ENCODE results near the gene URB1. TPM values are rescaled to one million over a fixed set of nuclear protein-coding genes. Genes with fewer than 3 reads are reported as not detected.
A peak's percentile ranks its signal among the peaks of the same experiment; 100 is the strongest.

URB1 gene
- total and polyA plus RNA-seq, 12 donors, result 5.2 to 31.6 (median 16.1) TPM

DNA sequence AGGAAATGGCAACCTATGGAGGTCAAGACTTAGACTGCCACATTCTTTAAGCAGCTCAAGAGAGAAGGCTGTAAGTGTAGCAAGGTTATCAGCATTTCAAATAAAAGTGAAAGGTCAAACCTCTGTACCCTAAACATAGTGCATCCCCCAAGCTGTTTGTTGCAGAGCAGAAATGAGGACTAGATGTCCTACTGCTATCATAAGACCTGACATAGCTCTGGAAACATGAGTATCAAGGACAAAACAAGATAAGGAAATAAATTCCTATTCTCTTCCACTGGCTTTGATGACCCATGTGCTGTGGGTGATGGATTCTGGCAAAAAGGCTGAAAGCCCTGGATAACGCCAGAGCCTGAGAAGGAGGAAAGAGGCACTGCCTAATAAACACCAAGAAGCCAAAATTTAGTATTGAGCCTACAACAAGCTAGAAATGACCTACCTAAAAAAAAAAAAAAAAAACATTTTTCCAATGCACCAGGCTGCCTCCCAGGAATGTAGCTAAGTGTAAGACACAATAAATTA lies 35.9 kb downstream of the URB1 start:
- Histone ChIP-seq H3K9me3 (replicated peaks in 1 of 3) (no peaks in the 10 kb centered on the region), H3K36me3 (replicated peaks in 1 of 2) (peaks cover 0 to 91% of the 10 kb centered on the region in 2 donors), H3K4me3 (no peak overlapping the region), H3K27ac (peak overlapping the region in 3 of 5 donors; percentile 4 to 55 (median 19)), H3K4me1 (replicated peaks in 1 of 2) (peaks cover 0 to 5% of the 10 kb centered on the region in 2 donors), H3K27me3 (no peaks in the 10 kb centered on the region)
- DNase-seq, result peak in 5 of 7 donors; percentile 44 to 59 (median 52)
- intact Hi-C loops (cut with DNase I), result no loop called here
- TF ChIP-seq POLR2A (IDR thresholded peaks at IDR 0.05), result no peak
- TF ChIP-seq, protein P1, sequence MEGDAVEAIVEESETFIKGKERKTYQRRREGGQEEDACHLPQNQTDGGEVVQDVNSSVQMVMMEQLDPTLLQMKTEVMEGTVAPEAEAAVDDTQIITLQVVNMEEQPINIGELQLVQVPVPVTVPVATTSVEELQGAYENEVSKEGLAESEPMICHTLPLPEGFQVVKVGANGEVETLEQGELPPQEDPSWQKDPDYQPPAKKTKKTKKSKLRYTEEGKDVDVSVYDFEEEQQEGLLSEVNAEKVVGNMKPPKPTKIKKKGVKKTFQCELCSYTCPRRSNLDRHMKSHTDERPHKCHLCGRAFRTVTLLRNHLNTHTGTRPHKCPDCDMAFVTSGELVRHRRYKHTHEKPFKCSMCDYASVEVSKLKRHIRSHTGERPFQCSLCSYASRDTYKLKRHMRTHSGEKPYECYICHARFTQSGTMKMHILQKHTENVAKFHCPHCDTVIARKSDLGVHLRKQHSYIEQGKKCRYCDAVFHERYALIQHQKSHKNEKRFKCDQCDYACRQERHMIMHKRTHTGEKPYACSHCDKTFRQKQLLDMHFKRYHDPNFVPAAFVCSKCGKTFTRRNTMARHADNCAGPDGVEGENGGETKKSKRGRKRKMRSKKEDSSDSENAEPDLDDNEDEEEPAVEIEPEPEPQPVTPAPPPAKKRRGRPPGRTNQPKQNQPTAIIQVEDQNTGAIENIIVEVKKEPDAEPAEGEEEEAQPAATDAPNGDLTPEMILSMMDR (IDR thresholded peaks at IDR 0.05), result no peak
- 33 to 52% (median 40%) methylated on average over 1 of the region's 1 CpG for WGBS, 4 donors

DNA sequence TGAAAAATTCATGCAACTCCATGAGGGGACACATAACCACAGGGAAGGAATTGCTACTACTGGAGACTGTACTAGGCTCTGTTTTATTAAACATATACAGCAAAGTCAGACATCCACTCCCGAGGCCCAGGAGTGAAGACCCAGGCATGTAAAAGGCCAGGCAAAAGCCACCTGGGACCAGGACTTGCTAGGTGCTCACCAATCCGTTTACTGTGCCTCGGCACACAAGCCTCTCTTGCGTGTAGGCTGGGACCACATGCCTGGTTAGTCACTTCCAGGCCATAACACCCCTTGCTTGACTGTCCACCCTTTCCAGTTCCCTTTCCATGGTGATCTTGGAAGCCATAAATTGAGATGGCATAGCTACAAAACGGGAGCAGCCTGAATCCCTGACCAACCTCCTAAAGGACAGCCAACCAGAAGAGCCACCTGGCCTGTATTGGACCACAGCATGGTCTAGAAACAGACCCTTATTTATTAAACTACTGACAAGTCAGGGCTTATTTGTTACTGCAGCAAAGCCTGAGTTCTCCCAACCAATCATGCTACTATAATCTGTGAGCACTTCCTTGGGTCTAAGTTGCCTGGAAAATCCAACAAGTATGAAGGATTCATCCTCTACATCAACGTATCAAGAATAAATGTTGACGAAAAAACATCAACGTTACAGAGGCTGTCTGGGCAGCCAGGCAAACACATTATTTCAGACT lies 39.7 kb downstream of the URB1 start:
- H3K27ac ChIP-seq, result no peak overlapping the region
- H3K4me1 ChIP-seq (replicated peaks in 1 of 2), result peaks cover 0 to 10% of the 10 kb centered on the region in 2 donors
- H3K9me3 ChIP-seq (replicated peaks in 1 of 3), result no peaks in the 10 kb centered on the region
- peaks cover 0 to 91% of the 10 kb centered on the region in 2 donors for H3K36me3 ChIP-seq (replicated peaks in 1 of 2)
- TF ChIP-seq, protein P1 (IDR thresholded peaks at IDR 0.05), result no peak
- no peak for TF ChIP-seq POLR2A (IDR thresholded peaks at IDR 0.05)
- H3K27me3 ChIP-seq, result no peaks in the 10 kb centered on the region
- intact Hi-C loops (cut with DNase I), result no loop called here
- no peak overlapping the region for H3K4me3 ChIP-seq
- 88 to 97% (median 95%) methylated on average over 8 of the region's 8 CpGs for WGBS, 4 donors
- peak in 1 of 7 donors; percentile 35 for DNase-seq

DNA sequence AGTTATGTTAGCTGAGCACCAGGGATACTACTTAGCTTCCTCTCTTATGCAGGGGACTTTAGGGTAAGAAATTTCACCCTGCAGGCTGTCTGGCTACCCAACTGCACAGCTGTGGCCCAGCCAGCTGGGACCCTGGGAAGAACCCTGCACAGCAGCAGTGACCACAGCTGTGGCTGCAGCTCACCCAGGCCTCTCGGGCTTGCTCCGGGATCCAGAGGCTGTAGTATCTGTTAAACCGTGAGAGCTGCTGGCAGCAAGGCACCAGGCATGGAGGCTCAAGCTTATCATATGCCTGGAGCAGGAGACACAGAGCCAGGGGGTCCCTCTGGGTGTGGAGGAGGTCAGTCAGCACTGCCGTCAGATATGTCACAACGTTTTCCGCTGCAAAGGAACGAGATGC lies 40.3 kb downstream of the URB1 start:
- Histone ChIP-seq H3K9me3 (replicated peaks in 1 of 3) (no peaks in the 10 kb centered on the region), H3K36me3 (replicated peaks in 1 of 2) (peaks cover 0 to 93% of the 10 kb centered on the region in 2 donors), H3K27ac (no peak overlapping the region), H3K4me3 (no peak overlapping the region), H3K27me3 (no peaks in the 10 kb centered on the region), H3K4me1 (replicated peaks in 1 of 2) (peaks cover 0 to 10% of the 10 kb centered on the region in 2 donors)
- intact Hi-C loops (cut with DNase I), result no loop called here
- WGBS, 4 donors, result 81 to 93% (median 85%) methylated on average over 6 to 7 of the region's 7 CpGs
- TF ChIP-seq, protein P1 (IDR thresholded peaks at IDR 0.05), result no peak
- no peak for TF ChIP-seq POLR2A (IDR thresholded peaks at IDR 0.05)
- peak in 1 of 7 donors; percentile 23 for DNase-seq

DNA sequence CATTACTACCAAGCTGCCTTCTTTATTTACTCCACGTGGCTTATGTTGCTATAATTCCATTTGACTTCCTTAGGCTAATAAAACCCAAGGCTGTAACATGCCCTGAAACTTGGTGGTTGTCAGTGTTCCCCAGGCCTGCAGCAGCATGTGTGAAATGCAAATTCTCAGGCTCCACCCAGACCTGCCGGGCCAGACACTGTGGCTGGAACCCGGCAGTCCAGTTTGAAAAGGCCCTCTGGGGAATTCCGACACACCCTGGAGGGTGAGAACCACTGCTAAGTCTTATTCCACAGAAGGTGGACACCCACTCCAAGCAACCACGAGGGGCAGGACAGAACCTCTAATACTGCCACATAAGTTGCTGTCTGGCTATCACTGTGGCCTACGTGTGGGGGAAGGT lies 41.4 kb downstream of the URB1 start:
- 79 to 92% (median 88%) methylated on average over 4 to 6 of the region's 6 CpGs for WGBS, 4 donors
- Histone ChIP-seq H3K36me3 (replicated peaks in 1 of 2) (peaks cover 0 to 98% of the 10 kb centered on the region in 2 donors), H3K9me3 (replicated peaks in 1 of 3) (no peaks in the 10 kb centered on the region), H3K27ac (no peak overlapping the region), H3K4me3 (no peak overlapping the region), H3K27me3 (no peaks in the 10 kb centered on the region), H3K4me1 (replicated peaks in 1 of 2) (peaks cover 0 to 5% of the 10 kb centered on the region in 2 donors)
- intact Hi-C loops (cut with DNase I), result no loop called here
- DNase-seq, result no peak
- TF ChIP-seq POLR2A (IDR thresholded peaks at IDR 0.05), result no peak
